Measurements from ENCODE around the gene DPP7.
"Not testable (repeated sequence)": the region's sequence is repeated elsewhere in the genome, so short reads cannot be mapped to it uniquely, and the experiment has no call there.

DPP7 gene

DNA sequence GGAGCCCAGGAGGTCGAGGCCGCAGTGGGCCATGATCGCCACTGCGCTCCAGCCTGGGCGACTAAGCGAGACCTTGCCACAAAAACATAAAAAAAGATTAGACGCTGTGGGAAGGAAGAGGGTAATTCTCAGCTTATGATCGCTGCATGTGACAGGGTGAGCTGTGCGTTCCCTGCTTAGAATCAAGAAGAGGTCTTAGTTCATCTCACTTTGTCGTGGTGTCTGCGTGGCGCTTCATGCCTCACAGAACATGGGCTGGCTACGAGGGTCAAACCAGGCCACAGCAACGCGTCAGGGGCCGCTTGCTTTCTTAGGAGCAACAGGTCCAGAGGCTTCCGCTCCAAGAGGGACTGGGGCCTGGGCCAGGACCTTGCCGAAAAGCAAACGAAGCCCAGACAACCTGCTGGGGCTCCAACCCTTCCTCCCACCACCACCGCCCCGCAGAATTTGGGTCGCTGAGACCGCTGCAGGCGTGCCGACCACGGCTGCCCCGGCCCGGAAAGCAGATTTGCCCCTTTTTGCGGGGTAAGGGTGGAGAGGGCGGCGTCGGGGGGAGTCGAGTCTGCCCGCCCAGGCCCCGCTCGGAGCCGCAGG, 14.4 kb upstream of the DPP7 start:
- DNase-seq, result peak in 1 of 5 donors; percentile 29

- peak in 1 of 5 donors; percentile 25 for DNase-seq
Observed at GRCh38 chr9:137128158-137128861, 13.8 kb upstream of the DPP7 start.

DNA sequence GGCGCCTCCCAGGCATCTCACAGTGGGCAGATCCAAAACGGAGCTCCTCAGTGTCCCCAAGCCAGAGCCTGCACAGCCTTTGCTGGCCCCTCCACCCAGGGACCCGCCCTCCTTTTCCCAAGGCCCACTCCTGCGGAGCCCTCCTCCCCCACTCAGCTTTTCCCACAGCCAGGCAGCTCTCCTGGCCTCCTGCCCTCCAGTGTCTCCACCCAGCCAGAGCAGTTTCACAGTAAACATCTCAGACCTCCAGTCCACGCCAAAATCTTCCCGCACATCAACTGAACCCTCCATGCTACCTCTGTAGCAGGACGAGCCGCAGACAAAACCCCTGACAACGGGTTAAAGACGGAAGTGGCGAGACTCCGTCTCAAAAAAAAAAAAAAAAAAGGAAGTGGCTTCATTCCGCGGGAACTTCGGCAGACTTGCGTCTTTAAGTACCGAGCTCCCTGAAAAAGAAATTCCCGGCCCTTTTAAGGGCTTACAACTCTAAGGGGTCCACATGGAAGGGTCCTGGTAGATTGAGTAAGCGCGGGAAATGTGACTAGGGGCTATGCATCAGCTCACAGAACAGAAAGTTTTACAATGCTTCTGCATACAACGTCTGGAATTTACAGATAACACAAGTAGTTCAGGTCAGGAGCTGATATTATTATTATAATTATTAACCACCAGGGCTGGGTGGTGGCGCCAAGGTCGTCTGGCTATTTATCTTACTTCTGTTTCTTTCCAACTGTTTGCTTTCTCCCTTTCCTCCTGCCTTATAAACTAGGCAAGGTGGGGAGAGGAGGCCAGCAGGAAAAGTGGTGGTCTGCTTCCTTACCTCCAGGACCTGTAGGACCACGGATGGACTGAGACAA, 13.0 kb upstream of the DPP7 start:
- DNase-seq, result peak in 2 of 5 donors; percentile 29 to 64

DNA sequence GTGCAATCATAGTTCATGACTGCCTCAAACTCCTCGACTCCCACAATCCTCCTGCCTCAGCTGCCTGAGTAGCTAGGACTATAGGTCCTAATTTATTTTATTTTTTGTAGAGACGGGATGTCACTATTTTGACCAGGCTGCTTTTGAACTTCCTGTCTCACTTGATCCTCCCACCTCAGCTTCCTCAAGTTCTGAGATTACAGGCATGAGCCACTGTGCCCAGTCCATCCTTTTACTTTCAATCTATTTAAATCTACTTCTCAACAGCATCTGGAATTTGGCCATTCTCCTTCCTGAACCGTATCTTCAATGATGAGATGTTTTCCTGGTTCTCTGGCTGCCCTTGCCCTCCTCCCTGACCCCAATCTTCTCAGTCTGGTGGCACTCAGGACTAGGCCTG, 12.3 kb upstream of the DPP7 start:
- no peak for DNase-seq

DNA sequence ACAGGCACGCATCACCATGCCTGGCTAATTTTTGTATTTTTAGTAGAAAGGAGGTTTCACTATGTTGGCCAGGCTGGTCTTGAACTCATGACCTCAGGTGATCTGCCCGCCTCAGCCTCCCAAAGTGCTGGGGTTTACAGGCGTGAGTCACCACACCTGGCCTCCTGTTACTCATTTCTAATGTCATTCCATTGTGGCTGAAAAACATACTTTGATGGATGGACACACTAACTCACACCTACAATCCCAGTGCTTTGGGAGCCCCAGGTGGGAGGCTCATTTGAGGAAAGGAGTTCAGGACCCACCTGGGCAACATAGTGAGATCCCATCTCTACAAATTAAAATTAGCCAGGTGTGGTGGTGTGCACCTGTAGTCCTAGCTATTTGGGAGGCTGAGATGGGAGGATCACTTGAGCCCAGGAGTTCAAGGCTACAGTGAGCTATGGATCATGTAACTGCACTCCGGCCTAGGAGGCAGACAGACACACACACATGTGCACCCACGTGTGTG, 9.5 kb upstream of the DPP7 start:
- DNase-seq, result not testable (repeated sequence)

- no peak for DNase-seq
Observed at GRCh38 chr9:137123468-137123837, 8.9 kb upstream of the DPP7 start.

DNA sequence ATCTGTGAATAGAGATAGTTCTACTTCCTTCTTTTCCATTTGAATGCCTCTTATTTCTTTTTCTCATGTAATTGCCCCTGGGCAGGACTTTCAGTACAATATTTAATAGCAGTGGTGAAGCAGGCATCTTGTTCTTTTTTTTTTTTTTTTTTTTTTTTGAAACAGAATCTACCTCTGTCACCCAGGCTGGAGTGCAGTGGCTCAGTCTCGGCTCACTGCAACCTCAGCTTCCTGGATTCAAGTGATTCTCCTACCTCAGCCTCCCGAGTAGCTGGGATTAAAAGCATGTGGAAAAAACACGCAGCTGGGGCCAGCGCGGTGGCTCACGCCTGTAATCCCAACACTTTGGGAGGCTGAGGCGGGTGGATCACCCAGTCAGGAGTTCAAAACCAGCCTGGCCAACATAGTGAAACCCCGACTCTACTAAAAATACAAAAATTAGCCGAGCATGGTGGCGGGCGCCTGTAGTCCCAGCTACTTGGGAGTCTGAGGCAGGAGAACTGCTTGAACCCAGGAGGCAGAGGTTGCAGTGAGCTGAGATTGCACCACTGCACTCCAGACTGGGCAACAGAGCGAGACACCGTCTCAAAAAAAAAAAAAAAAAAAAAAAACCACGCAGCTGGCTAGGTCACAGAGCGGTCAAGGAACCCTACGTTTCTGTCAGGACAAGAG, 8.4 kb upstream of the DPP7 start:
- not testable (repeated sequence) for DNase-seq

GRCh38 chr9:137121927-137122795, 7.6 kb upstream of the DPP7 start:
- DNase-seq, result not testable (repeated sequence)

DNA sequence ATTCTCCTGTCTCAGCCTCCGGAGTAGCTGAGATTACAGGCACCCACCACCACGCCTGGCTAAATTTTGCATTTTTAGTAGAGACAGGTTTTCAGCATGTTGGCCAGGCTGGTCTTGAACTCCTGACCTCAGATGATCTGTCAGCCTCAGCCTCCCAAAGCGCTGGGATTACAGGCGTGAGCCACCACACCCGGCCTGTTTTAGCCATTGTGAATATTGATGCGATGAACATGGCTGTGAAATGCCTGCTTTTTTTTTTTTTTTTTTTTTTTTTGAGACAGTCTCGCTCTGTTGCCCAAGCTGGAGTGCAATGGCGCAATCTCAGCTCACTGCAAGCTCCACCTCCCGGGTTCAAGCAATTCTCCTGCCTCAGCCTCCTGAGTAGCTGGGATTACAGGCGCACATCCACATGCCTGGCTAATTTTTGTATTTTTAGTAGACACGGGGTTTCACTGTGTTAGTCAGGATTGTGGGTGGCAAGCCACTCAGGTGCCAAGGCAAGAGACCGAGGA, 3.6 kb upstream of the DPP7 start:
- not testable (repeated sequence) for DNase-seq

DNA sequence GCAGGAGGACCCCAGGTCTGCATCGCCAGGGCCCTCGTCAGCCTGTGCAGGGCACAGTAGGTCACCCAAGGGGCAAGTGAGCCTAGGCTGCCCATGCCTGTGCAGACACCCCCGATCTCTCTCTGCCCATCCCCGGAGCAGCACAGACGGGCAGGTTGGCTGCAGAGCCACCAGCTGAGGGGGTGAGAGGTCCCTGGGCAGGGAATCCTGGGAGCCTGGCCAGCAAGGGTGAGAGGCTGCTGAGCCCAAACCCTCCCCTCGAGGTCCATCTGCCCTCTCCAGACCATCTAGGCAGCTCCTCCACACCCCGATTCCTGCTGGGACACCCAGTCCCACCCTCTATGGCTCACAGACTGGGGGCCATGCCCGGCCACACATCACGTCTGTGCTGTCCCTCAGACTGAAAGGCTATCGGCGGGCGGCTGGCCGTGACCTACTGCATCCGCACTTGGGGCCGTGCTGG, 2.8 kb upstream of the DPP7 start:
- DNase-seq, result no peak

GRCh38 chr9:137116728-137117127, 2.2 kb upstream of the DPP7 start:
- DNase-seq, result no peak

DNA sequence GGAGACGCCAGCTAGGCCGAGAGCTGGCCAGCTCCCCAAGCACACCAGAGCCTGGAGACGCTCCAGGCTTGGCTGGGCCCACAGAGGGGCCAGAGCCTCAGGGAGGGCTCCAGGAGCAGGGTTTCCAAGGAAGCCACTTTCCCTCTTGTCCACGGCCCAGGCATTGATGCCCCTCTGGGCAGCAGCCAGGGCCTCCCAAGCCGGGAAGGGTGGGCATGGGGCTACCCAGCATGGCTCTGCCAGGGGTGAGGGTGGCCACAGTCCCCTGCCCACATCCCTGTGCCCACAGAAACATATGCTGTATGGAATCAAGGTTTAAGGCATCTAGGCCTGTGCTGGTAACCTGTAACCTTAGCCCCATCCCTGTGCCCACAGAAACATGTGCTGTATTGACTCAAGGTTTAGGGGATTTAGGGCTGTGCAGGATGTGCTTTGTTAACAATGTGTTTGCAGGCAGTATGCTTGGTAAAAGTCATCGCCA, 1.5 kb upstream of the DPP7 start:
- no peak for DNase-seq

GRCh38 chr9:137115394-137116026, 977 bp upstream of the DPP7 start:
- no peak for DNase-seq

GRCh38 chr9:137114220-137114612, 317 bp downstream of the DPP7 start:
- no peak for DNase-seq

- DNase-seq, result peak in 2 of 5 donors; percentile 30 to 31
Observed at GRCh38 chr9:137113385-137114159, 961 bp downstream of the DPP7 start.

DNA sequence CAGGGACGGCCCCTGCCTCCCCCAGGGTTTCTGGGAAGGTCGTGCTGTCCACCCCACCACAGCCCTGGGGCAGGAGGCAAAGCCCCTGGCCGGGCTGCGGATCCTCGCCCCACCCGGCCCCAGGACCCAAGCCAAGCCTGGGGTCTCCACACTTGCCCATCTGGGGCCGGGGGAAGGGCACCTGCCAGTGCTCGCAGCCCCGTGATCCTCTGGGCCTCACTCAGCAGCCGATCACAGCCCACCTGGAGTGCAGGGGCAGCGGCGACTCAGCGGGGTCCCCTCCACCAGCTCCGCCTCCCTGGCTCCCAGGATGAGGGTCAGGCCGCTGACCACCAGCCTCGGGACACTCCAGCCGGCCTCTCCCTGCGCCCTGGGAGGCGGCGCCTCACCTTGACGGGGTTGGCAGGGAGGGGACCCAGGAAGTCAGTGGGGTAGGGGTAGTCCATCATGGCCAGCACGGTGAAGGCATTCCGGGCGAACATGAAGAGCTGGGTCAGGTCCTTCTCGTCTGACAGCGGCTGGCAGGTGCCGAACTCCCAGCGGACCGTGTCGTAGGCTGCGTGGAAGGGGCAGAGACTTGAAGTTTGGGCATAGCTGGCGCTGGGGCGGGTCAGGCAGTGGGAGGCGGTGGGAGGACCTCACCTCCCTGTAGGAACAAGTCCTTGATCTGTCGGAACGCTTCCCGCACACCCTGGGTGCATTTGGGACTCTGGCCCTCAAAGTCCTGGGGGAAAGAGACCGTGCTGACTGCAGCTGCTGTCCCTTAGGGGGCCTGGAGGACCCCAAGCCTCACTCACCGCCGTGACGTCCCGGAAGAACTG, 1.8 kb downstream of the DPP7 start:
- DNase-seq, result no peak

DNA sequence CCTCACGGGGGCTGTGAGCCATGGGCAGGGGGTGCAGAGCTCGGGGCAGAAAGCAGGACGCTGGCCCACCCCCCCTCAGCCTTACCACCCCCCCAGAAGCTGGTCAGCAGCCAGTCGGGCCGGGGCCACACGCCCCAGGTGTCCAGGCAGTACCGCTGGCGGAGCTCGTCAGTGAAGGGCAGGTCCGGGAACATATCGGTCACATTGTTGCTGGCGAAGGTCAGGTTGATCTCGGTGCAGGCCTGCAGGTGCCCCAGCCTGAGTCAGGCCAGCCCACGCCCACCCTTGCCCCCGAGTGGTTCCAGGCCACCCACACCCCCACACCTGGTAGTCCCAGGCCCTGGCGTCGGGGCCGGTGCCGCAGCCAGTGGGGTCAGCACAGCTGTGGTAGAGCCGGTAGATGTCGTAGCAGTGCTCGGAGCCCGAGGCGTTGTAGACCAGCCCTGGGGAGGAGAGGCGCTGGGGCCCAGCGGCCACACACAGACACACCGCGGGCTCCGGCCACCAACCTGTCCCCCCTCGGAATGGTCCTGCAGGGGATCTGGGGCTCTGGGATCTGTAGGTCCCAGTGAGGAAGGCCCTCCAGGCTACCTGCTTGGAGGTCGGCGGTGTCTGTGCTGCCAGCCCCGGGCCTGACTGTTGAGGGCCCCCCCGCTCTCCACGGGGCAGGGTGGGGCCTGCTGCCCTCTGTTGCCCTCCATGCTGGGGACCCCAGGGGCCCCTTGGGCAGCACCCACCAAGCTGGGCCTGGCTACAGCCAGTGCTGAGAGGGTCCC, 2.6 kb downstream of the DPP7 start:
- no peak for DNase-seq

All from T-helper 1 cell (primary cell).